ENCODE data around the gene PRKRIP1.
"Not testable (repeated sequence)": the region's sequence is repeated elsewhere in the genome, so short reads cannot be mapped to it uniquely, and the experiment has no call there.

Gene PRKRIP1

DNA sequence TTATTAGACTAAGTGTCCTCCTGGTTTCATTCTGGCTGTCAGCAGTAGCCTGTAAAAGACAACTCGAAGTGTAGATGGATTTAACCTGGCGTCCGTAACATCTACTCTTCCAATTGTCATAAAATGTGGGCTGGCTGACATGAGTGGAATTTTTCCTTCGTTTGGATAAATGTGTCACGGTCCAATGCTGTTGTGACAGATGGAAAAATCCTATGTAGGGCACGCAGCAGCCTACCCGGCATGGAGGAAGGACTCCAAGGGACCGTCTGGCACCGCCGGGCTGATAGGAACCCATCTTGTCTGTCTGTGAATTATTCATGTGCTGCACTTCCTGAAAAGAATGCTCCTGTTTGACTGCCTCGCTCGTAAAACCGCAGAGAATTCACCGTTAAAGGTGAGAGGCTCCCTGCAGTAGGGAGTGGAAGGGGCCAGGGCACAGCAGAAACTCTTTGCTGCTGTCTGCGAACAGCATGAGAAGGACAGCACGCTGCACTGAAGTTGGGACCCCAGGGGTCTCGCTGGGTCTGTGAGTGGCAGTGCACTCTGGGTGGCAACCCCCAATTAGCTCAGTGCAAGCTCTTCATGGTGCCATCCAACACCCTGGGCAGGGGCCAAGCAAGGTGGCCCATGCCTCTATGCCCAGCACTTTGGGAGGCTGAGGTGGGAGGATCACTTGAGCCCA lies 35.6 kb downstream of the PRKRIP1 start:
- peak in 1 of 2 donors; percentile 20 for DNase-seq (ENCODE audit: low read depth in 2 of 2)

DNA sequence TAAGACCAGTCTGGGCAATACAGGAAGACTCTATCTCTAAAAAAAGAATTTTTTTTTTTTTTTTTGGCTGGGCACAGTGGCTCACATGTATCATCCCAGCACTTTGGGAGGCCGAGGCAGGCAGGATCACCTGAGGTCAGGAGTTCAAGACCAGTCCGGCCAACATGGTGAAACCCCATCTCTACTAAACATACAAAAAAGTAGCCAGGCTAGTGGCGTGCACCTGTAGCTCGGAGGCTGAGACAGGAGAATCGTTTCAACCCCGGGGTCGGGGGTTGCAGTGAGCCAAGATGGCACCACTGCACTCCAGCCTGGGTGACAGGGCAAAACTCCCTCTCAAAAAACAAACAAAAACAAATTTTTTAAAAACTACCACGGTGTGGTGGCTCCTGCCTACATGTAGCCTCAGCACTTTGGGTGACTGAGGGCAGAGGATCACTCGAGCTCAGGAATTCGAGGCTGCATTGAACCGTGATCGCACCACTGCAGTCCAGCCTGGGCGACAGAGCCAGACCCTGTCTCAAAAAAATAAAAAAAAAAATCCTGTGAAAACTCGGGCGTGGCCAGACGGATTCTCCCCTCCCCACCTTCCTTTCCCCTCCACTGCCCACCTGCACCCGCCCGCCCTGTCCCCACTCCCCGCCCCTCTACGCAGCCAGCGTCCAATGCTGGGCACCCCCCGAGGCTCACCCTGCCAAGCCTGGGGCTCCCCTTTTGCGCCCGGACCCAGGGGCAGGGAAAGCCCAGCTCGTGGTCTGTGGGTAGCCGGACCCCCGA lies 36.5 kb downstream of the PRKRIP1 start:
- DNase-seq (ENCODE audit: low read depth in 2 of 2), result no peak

DNA sequence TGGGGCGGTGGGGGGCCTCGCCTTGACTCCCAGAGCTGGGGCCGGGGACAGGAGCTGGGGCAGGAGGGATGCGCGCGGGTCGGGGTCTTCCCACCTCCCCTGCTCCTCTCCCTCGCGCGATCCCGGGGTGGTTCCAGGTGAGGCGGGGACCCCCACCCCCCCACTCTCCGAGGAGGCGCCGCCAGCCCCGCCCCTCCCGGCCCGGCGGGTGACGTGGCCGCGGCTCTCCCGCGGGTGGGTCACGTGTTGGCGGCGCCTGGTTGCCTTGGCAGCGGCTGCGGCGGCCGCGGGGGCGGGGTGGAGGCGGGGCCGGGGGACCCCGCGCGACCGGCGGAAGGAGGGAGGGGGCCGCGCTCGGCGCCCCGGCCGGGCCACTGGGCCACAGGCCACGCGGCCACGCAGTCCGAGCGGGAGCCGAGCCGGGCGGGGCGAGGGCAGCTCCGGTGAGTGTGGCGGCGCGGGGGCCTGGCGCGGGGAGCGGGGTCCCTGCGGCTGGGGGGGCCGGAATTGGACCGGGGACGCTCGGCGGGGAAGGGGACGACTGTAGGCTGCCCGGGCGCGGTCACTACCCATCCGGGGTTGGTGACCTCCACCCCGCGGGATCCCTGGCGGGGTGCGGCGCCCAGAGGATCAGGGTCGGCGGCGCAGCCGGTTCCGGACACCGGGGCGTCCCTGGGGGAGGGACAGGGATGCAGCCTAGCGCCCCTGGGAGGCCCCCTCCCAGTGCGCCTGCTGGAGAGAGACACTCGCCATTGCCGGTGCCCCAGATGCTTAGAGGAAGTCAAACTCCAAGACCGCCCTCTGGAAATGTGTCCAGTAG lies 37.3 kb downstream of the PRKRIP1 start, which contains the start of gene ORAI2:
ORAI2 (plus strand) TSS at position 357 of the 820 bp plus-strand sequence. CDS start 5,382 bp downstream, outside the sequence.
- peak; percentile 81 to 85 for DNase-seq (ENCODE audit: low read depth in 2 of 2)

DNA sequence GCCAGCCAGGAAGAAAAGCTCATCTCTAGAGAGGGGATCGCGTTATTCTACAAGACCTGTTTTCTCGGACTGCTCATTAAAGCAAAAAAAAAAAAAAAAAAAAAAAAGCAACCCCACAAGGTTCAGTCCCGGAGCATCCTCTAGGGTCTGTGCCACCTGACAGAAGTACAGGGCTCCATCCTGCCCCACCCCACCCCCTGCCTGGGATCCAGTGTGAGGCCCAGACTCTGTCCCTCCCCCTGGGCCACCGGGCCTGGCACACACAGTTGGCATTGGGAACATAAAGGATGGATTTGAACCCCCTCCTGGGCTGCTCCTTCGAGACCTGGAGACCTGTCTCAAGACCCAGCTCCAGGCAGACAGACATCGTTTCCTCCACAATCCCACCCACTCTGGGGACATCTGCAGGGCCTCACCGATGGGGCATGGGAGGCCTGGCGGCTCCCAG lies 37.9 kb downstream of the PRKRIP1 start:
- no peak for DNase-seq (ENCODE audit: low read depth in 2 of 2)

DNA sequence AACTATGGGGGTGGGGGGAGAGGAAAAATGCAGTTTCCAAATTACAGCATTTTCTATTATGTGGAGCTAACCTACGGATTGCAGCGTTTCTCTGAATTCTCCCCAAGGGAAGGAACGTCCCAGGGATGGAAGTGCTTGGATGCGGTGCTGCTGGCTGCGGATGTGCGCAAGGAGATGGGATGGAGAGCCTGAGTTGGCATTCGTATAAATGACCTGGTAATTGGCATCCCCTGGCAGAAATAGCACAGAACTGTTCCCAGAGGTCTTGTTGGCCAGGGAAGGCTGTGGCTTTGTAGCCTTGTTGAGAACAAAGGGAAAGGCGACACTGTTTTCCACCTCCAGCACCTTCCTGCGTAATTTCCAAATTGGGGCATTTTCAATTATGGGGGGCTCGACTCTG lies 40.0 kb downstream of the PRKRIP1 start:
- no peak for DNase-seq (ENCODE audit: low read depth in 2 of 2)

DNA sequence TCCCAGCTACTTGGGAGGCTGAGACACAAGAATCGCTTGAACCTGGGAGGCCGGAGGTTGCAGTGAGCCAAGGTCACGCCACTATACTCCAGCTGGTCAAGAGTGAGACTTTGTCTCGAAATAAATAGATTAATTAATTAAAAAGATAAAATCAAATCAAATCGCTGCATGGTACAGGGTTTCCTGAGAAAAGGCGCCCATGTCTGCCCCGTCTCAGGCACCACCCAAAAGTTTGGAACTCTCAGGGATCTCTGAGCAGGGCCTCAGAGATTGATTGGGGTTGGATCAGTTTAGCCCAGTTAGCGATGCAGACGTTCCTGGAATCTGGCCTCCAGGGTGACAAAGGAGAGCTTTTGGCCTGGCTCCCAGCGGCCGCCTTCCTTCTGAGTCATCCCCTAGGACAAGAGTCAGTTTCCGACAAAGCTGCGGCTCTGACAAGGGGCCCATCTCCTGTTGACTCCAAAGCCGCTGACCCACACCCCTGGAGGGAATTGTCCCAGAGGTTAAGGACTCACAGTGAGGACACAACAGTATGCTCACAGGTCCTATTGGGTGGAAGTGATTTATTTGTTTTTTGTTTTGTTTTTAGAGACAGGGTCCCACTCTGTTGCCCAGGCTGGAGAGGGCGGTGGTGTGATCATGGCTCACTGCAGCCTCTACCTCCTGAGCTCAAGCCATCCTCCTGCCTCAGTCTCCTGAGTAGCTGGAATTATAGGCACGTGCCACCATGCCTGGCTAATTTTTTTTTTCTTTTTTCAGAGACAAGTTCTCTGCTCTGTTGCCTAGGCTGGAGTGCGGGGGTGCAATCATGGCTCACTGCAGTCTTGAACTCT lies 44.0 kb downstream of the PRKRIP1 start:
- no peak for DNase-seq (ENCODE audit: low read depth in 2 of 2)

DNA sequence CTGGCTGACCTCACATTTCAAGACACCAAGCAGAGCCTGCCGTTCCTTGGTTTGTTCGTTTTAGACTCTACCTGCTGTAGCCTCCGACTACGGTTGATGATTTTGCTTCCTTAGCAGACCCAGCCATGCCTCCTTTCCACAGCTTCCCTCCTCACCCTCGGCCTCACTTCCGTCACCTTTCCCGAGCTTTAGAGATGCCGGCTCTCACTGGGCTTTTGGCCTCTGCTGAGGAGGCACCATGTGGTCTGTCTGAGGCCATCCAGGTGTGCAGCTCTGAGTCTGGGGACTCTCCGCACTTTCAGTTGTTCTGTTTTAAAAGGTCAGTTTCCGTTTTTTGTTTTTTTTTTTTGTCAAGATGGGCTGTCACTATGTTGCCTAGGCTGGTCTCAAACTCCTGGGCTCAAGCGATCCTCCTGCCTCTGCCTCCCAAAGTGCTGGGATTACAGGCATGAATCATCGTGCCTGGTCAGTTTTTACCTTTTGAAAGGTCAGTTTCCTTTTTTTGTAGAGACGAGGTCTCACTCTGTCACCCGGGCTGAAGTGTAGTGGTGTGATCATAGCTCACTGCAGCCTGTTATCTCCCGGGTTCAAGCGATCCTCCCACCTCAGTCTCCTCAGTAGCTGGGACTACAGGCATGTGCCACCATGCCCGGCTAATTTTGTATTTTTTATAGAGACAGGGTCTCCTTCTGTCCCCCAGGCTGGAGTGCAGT lies 49.0 kb downstream of the PRKRIP1 start:
- DNase-seq (ENCODE audit: low read depth in 2 of 2), result no peak

DNA sequence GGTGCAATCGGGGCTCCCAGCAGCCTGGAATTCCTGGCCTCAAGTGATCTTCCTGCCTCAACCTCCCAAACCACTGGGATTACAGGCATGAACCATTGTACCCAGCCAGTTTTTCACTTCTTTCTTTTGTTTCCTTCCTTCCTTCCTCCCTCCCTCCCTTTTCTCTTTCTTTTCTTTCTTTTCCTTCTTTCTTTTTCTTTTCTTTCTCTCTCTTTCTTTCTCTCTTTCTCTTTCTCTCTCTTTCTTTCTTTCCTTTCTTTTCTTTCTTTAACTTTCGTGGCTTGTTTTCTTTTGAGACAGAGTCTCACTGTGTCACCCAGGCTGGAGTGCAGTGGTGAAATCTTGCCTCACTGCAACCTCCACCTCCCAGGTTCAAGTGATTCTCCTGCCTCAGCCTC lies 49.5 kb downstream of the PRKRIP1 start:
- DNase-seq (ENCODE audit: low read depth in 2 of 2), result no peak

DNA sequence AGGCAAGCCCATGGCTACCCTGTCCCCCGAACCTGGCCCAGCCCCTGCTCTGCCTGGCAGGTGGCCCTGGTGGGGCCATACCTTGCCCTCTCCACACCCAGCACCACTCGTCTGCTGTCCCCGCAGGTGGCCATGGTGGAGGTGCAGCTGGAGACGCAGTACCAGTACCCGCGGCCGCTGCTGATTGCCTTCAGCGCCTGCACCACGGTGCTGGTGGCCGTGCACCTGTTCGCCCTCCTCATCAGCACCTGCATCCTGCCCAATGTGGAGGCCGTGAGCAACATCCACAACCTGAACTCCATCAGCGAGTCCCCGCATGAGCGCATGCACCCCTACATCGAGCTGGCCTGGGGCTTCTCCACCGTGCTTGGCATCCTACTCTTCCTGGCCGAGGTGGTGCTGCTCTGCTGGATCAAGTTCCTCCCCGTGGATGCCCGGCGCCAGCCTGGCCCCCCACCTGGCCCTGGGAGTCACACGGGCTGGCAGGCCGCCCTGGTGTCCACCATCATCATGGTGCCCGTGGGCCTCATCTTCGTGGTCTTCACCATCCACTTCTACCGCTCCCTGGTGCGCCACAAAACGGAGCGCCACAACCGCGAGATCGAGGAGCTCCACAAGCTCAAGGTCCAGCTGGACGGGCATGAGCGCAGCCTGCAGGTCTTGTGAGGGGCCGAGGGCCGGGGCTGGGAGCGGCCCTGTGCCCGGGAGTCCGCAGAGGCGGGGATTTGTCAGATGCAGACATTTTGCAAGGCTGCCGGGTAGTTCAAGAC lies 50.4 kb downstream of the PRKRIP1 start:
- no peak for DNase-seq (ENCODE audit: low read depth in 2 of 2)

DNA sequence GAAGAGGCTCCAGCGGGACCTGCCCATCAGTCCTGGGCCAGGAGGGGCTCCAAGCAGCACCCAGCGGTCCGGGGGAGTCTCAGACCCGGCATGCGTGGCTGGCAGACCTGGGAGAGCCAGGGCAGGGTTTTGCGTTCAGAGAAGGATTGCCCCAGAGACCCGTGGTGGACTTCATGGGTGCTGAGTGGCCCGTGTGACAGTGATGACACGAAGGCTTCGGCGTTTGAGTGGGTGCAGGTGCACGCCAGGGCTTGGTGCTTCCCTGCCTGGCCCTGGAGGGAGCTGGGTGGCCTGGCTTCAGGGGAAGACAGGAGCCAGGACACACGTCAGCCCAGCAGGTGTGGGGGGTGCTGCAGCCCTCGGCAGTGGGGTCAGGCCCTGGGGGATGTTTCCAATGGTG lies 51.1 kb downstream of the PRKRIP1 start:
- DNase-seq (ENCODE audit: low read depth in 2 of 2), result no peak

DNA sequence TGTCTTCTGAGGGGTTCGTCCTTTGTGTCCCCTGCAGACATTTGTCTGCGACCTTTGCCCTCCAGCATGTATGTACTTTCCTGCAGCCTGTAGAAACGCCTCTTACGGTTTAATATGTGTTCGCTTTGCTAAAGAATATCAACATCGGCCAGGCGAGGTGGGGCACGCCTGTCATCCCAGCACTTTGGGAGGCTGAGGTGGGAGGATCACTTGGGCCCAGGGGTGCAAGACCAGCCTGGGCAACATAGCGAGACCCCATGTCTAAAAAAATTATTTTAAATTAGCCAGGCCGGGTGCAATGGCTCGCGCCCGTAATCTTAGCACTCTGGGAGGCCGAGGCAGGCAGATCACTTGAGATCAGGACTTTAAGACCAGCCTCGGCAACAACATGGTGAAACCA lies 53.0 kb downstream of the PRKRIP1 start:
- no peak for DNase-seq (ENCODE audit: low read depth in 2 of 2)

DNA sequence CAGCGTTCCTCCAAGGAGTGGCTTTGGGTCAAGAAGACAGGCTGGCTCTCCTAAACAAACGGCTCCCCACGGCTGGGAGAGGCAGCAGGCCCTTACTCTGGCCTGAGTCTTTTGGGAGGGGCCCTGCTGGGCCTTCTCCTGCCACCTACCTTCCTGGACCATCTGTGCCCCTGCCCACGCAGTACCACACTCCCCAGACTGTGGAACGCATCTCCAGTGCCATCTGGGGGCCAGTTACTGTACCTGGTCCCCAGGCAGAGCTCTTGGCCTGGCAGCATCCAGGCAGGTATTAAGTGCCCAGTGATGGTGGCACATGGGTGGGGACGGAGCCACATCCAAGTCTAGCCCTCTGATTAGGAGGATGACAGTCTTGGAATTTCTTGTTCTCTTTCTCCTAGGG lies 54.1 kb downstream of the PRKRIP1 start:
- DNase-seq (ENCODE audit: low read depth in 2 of 2), result no peak

DNA sequence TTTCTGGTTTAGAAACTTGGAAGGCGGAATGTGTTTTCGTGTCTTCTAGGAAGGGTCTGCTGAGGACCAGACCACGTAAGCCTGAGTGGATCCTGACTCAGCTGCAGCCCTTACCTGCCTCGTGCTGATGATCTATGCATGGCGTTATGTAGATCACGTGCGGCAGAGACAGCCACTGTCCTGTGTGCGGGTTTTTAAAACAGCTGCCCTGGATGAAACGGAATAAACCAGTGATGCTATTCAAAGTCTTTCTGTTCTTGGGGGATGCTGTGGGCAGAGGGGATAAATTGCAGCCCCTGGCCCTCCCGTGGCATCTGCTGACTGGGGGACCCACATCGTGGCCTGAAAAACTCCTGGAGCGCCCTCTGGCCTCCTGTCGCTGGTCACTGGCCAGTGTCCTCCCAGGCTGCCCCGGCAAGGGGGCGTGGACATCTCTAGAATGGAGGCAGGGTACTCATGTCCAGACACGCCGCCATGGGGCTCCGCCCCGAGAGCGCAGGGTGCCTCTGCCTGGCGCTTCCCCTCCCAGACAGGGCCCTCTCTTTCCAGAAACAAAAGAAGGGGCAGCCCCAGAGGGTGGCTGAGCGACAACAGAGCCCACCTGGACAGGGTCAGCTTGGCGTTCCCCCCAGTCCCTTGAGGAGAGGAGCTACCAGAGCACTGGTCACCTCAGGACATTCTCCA lies 55.4 kb downstream of the PRKRIP1 start:
- no peak for DNase-seq (ENCODE audit: low read depth in 2 of 2)

DNA sequence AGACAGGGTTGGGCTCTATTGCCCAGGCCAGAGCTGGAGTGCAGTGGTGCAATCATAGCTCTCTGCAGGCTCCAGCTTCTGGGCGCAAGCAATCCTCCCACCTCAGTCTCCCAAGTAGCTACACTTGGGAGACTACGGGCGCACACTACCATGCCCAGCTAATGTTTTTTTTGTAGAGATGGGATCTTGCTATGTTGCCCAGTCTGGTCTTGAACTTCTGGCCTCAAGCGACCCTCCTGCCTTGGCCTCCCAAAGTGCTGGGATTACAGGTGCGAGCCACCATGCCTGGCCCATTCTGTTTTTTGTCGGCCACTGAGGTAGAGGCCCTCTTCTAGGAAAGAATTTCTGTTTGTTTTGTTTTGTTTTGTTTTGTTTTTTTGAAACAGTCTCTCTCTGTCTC lies 56.3 kb downstream of the PRKRIP1 start:
- DNase-seq (ENCODE audit: low read depth in 2 of 2), result no peak

DNA sequence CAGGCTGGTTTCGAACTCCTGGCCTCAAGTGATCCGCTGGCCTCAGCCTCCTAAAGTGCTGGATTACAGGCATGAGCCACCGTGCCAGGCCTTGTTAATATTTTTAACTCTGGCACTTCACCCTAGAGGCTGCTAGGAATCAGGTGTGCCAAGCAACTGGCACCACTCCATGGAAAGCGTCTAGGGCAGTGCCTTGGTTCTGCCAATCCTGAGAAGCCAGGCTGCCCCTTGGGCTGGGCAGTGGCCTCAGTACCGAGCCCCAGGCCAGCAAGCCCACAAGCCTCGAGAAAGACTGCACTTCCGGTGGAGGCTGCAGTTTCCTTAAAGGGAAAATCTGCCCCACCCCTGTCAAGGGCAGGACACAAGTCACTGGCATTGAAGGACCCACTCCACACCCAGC lies 57.2 kb downstream of the PRKRIP1 start:
- DNase-seq (ENCODE audit: low read depth in 2 of 2), result no peak

DNA sequence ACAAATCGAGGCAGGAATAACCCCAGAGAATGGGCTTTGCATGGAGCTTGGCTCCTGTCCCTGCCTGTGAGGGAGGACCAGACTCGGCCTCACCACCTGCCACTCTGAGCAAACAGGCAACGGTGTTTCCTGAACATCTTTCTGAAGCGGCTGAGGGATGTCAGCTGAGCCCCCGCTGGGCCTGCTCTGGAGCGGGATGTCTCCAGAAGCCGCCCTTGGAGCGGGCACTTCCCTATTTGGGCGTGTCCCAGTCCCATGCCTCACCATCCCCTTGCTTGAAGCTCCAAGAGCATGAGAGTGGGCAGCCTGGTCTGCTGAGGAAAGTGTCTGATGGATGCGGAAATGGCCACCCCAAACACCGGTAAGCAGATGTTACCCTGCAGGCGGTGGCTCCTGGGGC lies 58.3 kb downstream of the PRKRIP1 start:
- no peak for DNase-seq (ENCODE audit: low read depth in 2 of 2)

DNA sequence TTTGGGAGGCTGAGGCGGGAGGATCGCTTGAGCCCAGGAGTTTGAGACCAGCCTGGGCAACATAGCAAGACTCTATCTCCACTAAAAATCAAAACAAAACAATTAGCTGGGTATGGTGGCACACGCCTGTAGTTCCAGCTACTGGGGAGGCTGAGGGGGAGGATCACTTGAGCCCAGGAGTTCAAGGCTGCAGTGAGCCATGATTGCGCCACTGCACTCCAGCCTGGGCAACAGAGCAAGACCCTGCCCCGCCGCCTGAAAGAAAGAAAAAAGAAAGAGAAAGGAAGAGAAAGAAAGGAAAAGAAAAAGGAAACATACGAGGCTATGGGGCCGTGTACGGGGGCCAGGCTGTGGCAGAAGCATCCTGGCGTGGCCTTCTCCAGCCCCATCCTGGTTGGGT lies 58.8 kb downstream of the PRKRIP1 start:
- not testable (repeated sequence) for DNase-seq (ENCODE audit: low read depth in 2 of 2)

DNA sequence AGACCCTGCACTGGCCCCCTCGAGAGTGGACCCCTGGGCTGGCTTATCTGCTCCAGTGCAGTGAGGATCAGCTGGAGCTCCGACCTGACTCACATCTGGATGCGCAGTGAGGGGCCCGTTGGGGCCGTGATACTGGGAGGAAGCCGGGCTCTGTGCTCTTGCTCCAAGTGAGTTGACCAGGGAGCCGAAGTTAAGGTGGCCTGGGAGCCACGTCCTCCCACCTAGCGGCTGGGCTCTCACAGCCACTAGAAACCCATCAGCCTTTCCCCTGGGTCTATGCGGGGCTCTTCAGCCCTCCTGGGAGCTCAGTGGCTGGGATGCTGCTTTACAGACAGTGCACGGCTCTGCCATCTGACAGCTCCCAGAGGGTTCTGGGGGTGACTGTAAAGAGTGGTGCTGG lies 59.4 kb downstream of the PRKRIP1 start:
- DNase-seq (ENCODE audit: low read depth in 2 of 2), result no peak

DNA sequence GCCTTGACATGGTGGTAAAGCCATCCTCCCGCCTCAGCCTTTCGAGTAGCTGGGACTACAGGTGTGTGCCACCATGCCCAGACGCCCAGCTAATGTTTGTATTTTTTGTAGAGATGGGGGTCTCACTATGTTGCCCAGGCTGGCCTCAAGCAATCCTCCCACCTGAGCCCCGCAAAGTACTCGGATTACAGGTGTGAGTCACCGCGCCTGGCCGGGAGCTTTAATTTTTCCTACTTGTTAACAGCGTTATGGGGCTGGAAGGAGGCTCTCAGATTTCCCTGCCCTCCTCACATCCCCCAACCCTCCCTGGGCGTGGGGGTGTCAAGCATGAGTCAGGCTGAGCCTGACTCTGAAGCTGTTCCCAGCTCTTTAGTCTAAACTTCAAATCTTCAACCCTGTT lies 60.2 kb downstream of the PRKRIP1 start:
- no peak for DNase-seq (ENCODE audit: low read depth in 2 of 2)
